HepG2 (cell line): Measurements from ENCODE around the gene ZFAND3. TPM values are rescaled to one million over a fixed set of nuclear protein-coding genes. Genes with fewer than 3 reads are reported as not detected.

Source experiments
- ATAC-seq: fragments of 200-7000 bp; cut with Tn5 transposase; 3 replicates; pipeline ENCODE4 v1.9.1; 2020; ENCODE audit warnings: mild to moderate bottlenecking, moderate library complexity
- BruUV-seq: library from RNA; stranded (reverse); fragments of 400-500 nt; replicated peaks from 2 replicates; lab custom pipeline; 2021; lab: Mats Ljungman, UMichigan
- CTCF ChIA-PET: fragments of 300-600 bp; formaldehyde crosslinking; extraction: SDS; loops from one replicate; lab custom pipeline; 2021; ENCODE audit warnings: low total read pairs, inconsistent platforms, low intra/inter-chr PET ratio; lab: Yijun Ruan, JAX
- POLR2A ChIA-PET: fragments of 350-600 bp; sonication (Branson Sonifier 250); formaldehyde crosslinking; loops from one replicate; lab custom pipeline; 2020; ENCODE audit warnings: antibody characterized with exemption, inconsistent platforms; lab: Yijun Ruan, JAX
- DNase-seq: peaks from one replicate; pipeline ENCODE4 v3.0.0-alpha.2; 2015; ENCODE audit warnings: low spot score
- FAIRE-seq: peaks from 3 replicates; lab custom pipeline; 2011; peaks lifted over from hg19 to GRCh38; lab: Jason Lieb, UNC
- H2AFZ ChIP-seq: one replicate; pipeline ENCODE4 v1.6.1; 2011; ENCODE audit warnings: low read length, inconsistent platforms
- H3K27ac ChIP-seq: fragments of 300-600 bp; 3 replicates; pipeline ENCODE4 v1.8.0; 2011; ENCODE audit warnings: mixed run types, mild to moderate bottlenecking, mixed read lengths, low read length, inconsistent platforms; ENCODE audit not compliant: insufficient read depth; ENCODE audit errors: extremely low read length
- H3K27me3 ChIP-seq, 2 experiments: fragments of 200-600 bp in 1 of 2; 2 replicates in 1 of 2; 3 replicates in 1 of 2; pipeline versions ENCODE4 v1.6.0 to v1.8.0; 2011; ENCODE audit warnings: low read length in 2 of 2, mild to moderate bottlenecking in 2 of 2, moderate library complexity in 2 of 2, inconsistent platforms in 1 of 2; ENCODE audit not compliant: insufficient read depth in 2 of 2, control insufficient read depth in 1 of 2
- H3K36me3 ChIP-seq, 2 experiments: fragments of 200-600 bp in 1 of 2; replicated peaks in 1 of 2; 2 replicates in 1 of 2; 3 replicates in 1 of 2; pipeline versions ENCODE4 v1.5.1 to v1.8.0; 2011; ENCODE audit warnings: low read length in 2 of 2, inconsistent platforms in 1 of 2; ENCODE audit not compliant: insufficient read depth in 2 of 2, control insufficient read depth in 1 of 2
- H3K4me1 ChIP-seq: 2 replicates; pipeline ENCODE4 v1.5.1; 2012; ENCODE audit warnings: low read length, inconsistent platforms; ENCODE audit not compliant: insufficient read depth
- H3K4me2 ChIP-seq: 2 replicates; pipeline ENCODE4 v1.6.0; 2011; ENCODE audit warnings: low read depth, low read length, inconsistent platforms
- H3K4me3 ChIP-seq, 3 experiments: fragments of 200-600 bp in 1 of 3; sonication (generic), shearing (Covaris generic) in 1 of 3; replicated peaks in 1 of 3; 2 replicates each; pipeline ENCODE4 v1.5.1; 2011 to 2016; ENCODE audit warnings: low read length in 3 of 3, inconsistent platforms in 2 of 3, low read depth in 2 of 3, mild to moderate bottlenecking in 2 of 3, control low read depth in 1 of 3, mixed read lengths in 1 of 3; ENCODE audit not compliant: insufficient read depth in 1 of 3
- H3K79me2 ChIP-seq: one replicate; pipeline ENCODE4 v1.6.1; 2011; ENCODE audit warnings: low read length, inconsistent platforms; ENCODE audit not compliant: insufficient read depth
- H3K9ac ChIP-seq: 2 replicates; pipeline ENCODE4 v1.6.0; 2011; ENCODE audit warnings: mild to moderate bottlenecking, low read depth, low read length, inconsistent platforms; ENCODE audit not compliant: insufficient read depth
- H3K9me3 ChIP-seq: 2 replicates; pipeline ENCODE4 v1.5.1; 2012; ENCODE audit warnings: mild to moderate bottlenecking, low read length
- H4K20me1 ChIP-seq: 2 replicates; pipeline ENCODE4 v1.6.0; 2011; ENCODE audit warnings: inconsistent platforms, mild to moderate bottlenecking, low read length, moderate library complexity; ENCODE audit not compliant: insufficient read depth
- CEBPB ChIP-seq: IDR thresholded peaks from 2 replicates; pipeline ENCODE4 v1.6.1; 2011; ENCODE audit warnings: low read depth, low read length, improper control_type of control experiment, borderline replicate concordance
- CREB1 ChIP-seq, 2 experiments: fragments of 450-650 bp in 1 of 2; IDR thresholded peaks; 2 replicates each; pipeline ENCODE4 v1.6.1; 2016 to 2017; ENCODE audit warnings: control low read depth in 1 of 2, mild to moderate bottlenecking in 1 of 2, missing compliant biosample characterization in 1 of 2, missing genetic modification characterization in 1 of 2
- HNRNPH1 ChIP-seq: fragments of 200-400 bp; formaldehyde crosslinking; optimal IDR thresholded peaks from 2 replicates; pipeline ENCODE3; 2017; ENCODE audit warnings: mild to moderate bottlenecking, low read depth, low read length
- PLSCR1 ChIP-seq: sonication (generic); formaldehyde crosslinking; IDR thresholded peaks from 2 replicates; pipeline ENCODE4 v1.5.0; 2020; ENCODE audit warnings: missing genetic modification reagents, mild to moderate bottlenecking, borderline replicate concordance
- ZNF567 ChIP-seq: sonication (generic); formaldehyde crosslinking; IDR thresholded peaks from 2 replicates; pipeline ENCODE4 v1.8.1; 2023; ENCODE audit warnings: mild to moderate bottlenecking, missing genetic modification reagents, borderline replicate concordance
- WGBS: methylation state at CpG from one replicate; pipeline ENCODE4 v1.1.6; 2017; ENCODE audit warnings: low lambda C conversion rate; 5-methylcytosine and 5-hydroxymethylcytosine counted together
- in situ Hi-C: cut with HindIII; loops from 2 replicates; pipeline ENCODE4 v1.10.0; 2017; ENCODE audit warnings: low pct_unique_long_range_greater_than_20kb; ENCODE audit not compliant: extremely low pct_ligation_motif_present
- intact Hi-C: fragments of 100-400 bp; cut with micrococcal nuclease; formaldehyde crosslinking; loops from one replicate; pipeline ENCODE4 v1.10.0; 2022; ENCODE audit not compliant: unreplicated experiment
- polyA plus RNA-seq, 8 experiments: library from polyadenylated mRNA; depleted of rRNA in 3 of 8; stranded (reverse) in 7 of 8; unstranded in 1 of 8; fragments of >200 nt; fragmentation: Illumina TruSeq in 4 of 8; extraction: Trizol in 4 of 8; gene quantifications; 2 replicates each; pipeline versions ENCODE4 v1.2.1 to v1.2.3, GENCODE V29; 2011 to 2016; ENCODE audit warnings: low read depth in 4 of 8, missing spikeins in 1 of 8, mixed read lengths in 1 of 8; ENCODE audit not compliant: insufficient read depth in 1 of 8
- total RNA-seq, 5 experiments: library from RNA; depleted of rRNA; stranded (reverse); fragments of >200 nt; fragmentation: Illumina TruSeq; extraction: Trizol; gene quantifications; 2 replicates each; pipeline ENCODE4 v1.2.3, GENCODE V29; 2016; ENCODE audit warnings: low read depth in 1 of 5

The ZFAND3 gene
- total and polyA plus RNA-seq, 2 of the 13 experiments (the other 11 are each of a cell fraction or from before 2014, with no cell fraction given), result 16.4 to 17.1 TPM

GRCh38 chr6:37835923-37836322 lies 16.4 kb downstream of the ZFAND3 start:
- in situ Hi-C loops (no loop called here), intact Hi-C loops (no loop called here)
- CTCF ChIA-PET, result no interaction called here
- DNase-seq, result no peak
- peaks cover 28% of the 10 kb centered on the region for H3K4me1 ChIP-seq
- WGBS, result 89% methylated on average over 2 of the region's 2 CpGs
- POLR2A ChIA-PET, result no interaction called here
- TSS peak; percentile 4 for BruUV-seq
- peaks cover 33% of the 10 kb centered on the region for H4K20me1 ChIP-seq
- no peak overlapping the region for H3K4me3 ChIP-seq
- no peaks in the 10 kb centered on the region for H3K27me3 ChIP-seq
- no peak overlapping the region for H3K9ac ChIP-seq
- H3K4me2 ChIP-seq, result no peak overlapping the region
- ATAC-seq, result no peak
- peaks cover 90% of the 10 kb centered on the region for H3K79me2 ChIP-seq
- H3K36me3 ChIP-seq, result peaks cover 0 to 12% of the 10 kb centered on the region in 2 experiments; a peak in 4 of 5 replicates
- TF ChIP-seq CREB1 (IDR thresholded peaks at IDR 0.05) (no peak), CREB1 (CRISPR knock-in tag; IDR thresholded peaks at IDR 0.05) (peak; percentile 33; the same call in 1 of the 2 replicates), ZNF567 (CRISPR knock-in tag) (no peak)
- peaks cover 6% of the 10 kb centered on the region; the same call in 1 of the 2 replicates for H3K9me3 ChIP-seq
- H2AFZ ChIP-seq, result no peak overlapping the region
- H3K27ac ChIP-seq, result no peak overlapping the region
- no peak for FAIRE-seq

DNA sequence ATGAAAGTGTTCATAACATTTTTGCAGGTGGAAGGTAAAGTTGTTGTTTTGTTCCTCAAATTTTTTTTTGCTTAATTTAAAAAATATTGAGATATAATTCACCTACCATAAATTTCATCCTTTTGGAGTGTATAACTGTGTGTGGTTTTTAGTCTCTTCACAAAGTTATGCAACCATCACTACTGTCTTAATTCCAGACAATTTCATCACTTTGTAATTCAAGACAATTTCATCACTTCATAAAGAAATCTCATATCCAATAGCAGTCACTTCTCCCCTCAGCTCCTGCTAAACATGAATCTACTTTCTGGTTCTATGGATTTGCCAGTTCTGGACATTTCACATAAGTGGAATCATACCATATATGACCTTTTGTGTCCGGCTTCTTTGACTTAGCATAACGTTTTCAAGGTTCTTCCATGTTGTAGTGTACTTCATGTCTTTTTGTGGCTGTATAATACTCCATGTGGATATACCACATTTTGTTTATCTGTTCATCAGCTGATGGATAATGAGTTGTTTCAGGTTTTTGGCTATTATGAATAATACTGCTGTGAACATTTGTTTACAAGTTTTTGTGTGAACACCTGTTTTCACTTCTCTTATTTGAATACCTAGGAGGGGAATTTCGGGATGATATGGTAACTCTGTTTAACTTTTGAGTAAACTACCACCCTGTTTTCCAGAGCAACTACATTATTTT lies 18.8 kb downstream of the ZFAND3 start:
- 98% methylated on average over 3 of the region's 3 CpGs for WGBS
- no peak for FAIRE-seq
- Histone ChIP-seq H3K9ac (no peak overlapping the region), H3K9me3 (peaks cover 6% of the 10 kb centered on the region; the same call in 1 of the 2 replicates), H4K20me1 (peaks cover 24% of the 10 kb centered on the region), H2AFZ (no peak overlapping the region), H3K4me3 (no peak overlapping the region), H3K4me1 (peaks cover 24% of the 10 kb centered on the region), H3K36me3 (peaks cover 0 to 12% of the 10 kb centered on the region in 2 experiments; a peak in 3 of 5 replicates), H3K27ac (no peak overlapping the region), H3K4me2 (no peak overlapping the region), H3K27me3 (no peaks in the 10 kb centered on the region), H3K79me2 (peaks cover 81% of the 10 kb centered on the region)
- TF ChIP-seq HNRNPH1 (no peak), PLSCR1 (no peak), CEBPB (peak; percentile 37; the same call in 1 of the 2 replicates)
- intact Hi-C loops (no loop called here), in situ Hi-C loops (no loop called here)
- ATAC-seq, result no peak
- no peak for DNase-seq
- POLR2A ChIA-PET, result interaction anchor here (1.3 kb wide), 1 partner anchor 20 kb away, joined by 3 read pairs; no protein-coding TSS in a partner anchor
- no TSS peak for BruUV-seq
- CTCF ChIA-PET, result no interaction called here
